ENCODE results near the gene SLCO3A1.

The SLCO3A1 gene

DNA sequence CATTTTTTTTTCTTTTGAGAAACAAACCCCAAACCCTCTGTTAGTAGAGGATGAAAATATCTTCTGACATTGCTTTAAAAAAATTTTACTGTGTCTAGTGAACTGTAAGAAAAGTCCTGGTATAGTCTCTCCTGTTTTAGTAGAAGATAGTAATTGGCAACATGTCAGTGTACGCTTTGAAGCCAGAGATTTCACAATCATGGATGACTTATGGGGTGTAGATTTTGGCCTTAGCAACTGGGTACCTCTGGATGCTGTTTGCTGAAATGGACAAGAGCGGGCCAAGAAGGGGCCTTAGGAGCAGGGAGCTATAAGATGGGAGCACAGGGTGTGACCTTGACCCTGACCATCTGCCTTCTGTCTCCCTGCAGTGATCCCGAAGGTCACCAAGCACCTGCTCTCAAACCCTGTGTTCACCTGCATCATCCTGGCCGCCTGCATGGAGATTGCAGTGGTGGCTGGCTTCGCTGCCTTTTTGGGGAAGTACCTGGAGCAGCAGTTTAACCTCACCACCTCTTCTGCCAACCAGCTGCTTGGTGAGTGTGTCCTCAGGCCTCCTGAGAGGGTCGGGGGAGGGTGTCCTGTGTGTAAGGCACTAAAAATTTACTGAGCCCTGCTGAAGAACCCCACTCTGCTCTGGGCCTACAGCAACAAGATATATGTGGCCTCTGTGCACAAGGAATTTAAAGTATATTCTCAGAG, 266.7 kb downstream of the SLCO3A1 start:
- POLR2A ChIA-PET, result no interaction called here
- CTCF ChIA-PET, result interaction anchor here (1.1 kb wide), 1 partner anchor 29 kb away, joined by 5 read pairs; no protein-coding TSS in a partner anchor
- peaks cover 6% of the 10 kb centered on the region for H3K4me1 ChIP-seq (ENCODE audit: control insufficient read depth, insufficient read depth, low read length)
- TF ChIP-seq ZNF707 (tag by site-specific recombination; IDR thresholded peaks at IDR 0.05), result no peak
- no peaks in the 10 kb centered on the region for H3K9me3 ChIP-seq (ENCODE audit: control insufficient read depth, insufficient read depth, low read depth, low read length)
- no peaks in the 10 kb centered on the region for H3K36me3 ChIP-seq (ENCODE audit: control insufficient read depth in 2 of 2, insufficient read depth in 1 of 2, low read length in 2 of 2)
- H3K4me3 ChIP-seq (ENCODE audit: low read depth, low read length), result no peak overlapping the region
- H3K27ac ChIP-seq (ENCODE audit: extremely low read depth, low read depth, low read length), result no peak overlapping the region

DNA sequence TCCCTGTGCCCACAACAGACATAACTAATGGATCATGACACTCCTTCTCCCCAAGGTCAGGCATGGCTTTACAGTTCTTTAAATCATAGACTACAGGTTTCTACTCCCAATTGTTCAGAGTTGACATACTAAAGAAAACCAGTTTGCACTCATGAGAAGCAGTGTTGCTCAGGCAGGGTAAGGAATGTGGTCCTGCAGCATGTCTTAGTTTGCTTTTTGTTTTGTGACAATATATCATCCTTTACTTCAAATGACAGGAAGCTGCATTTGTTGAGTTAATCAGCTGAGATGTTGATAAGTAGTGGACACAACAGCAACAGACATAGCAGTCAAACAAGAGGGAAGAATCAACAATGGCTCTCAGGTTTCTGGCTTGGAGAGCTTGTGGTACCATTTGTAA, 267.5 kb downstream of the SLCO3A1 start:
- POLR2A ChIA-PET, result no interaction called here
- TF ChIP-seq ZNF555 (tag by site-specific recombination; conservative IDR thresholded peaks at IDR 0.05), result no peak
- TF ChIP-seq ZBTB8A (tag by site-specific recombination; IDR thresholded peaks at IDR 0.05), result no peak
- no peak for TF ChIP-seq ZNF830 (tag by site-specific recombination; IDR thresholded peaks at IDR 0.05; ENCODE audit: low read depth)
- TF ChIP-seq ZNF530 (tag by site-specific recombination; IDR thresholded peaks at IDR 0.05; ENCODE audit: low read depth), result no peak
- TF ChIP-seq ZNF621 (tag by site-specific recombination; IDR thresholded peaks at IDR 0.05), result no peak
- TF ChIP-seq SP3 (tag by site-specific recombination; IDR thresholded peaks at IDR 0.05), result no peak
- TF ChIP-seq ZNF529 (tag by site-specific recombination; IDR thresholded peaks at IDR 0.05; ENCODE audit: insufficient replicate concordance), result no peak
- TF ChIP-seq ZBTB21 (tag by site-specific recombination; IDR thresholded peaks at IDR 0.05), result no peak
- no peak for TF ChIP-seq ZNF48 (tag by site-specific recombination; IDR thresholded peaks at IDR 0.05)
- no peak for TF ChIP-seq ZNF654 (tag by site-specific recombination; IDR thresholded peaks at IDR 0.05; ENCODE audit: low read depth)
- no peak for TF ChIP-seq ZNF302 (tag by site-specific recombination; IDR thresholded peaks at IDR 0.05; ENCODE audit: low read depth)
- no peak for TF ChIP-seq ZBTB1 (tag by site-specific recombination; IDR thresholded peaks at IDR 0.05)
- TF ChIP-seq, protein P1, sequence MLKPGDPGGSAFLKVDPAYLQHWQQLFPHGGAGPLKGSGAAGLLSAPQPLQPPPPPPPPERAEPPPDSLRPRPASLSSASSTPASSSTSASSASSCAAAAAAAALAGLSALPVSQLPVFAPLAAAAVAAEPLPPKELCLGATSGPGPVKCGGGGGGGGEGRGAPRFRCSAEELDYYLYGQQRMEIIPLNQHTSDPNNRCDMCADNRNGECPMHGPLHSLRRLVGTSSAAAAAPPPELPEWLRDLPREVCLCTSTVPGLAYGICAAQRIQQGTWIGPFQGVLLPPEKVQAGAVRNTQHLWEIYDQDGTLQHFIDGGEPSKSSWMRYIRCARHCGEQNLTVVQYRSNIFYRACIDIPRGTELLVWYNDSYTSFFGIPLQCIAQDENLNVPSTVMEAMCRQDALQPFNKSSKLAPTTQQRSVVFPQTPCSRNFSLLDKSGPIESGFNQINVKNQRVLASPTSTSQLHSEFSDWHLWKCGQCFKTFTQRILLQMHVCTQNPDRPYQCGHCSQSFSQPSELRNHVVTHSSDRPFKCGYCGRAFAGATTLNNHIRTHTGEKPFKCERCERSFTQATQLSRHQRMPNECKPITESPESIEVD (tag by site-specific recombination; IDR thresholded peaks at IDR 0.05), result no peak
- TF ChIP-seq, protein P2, sequence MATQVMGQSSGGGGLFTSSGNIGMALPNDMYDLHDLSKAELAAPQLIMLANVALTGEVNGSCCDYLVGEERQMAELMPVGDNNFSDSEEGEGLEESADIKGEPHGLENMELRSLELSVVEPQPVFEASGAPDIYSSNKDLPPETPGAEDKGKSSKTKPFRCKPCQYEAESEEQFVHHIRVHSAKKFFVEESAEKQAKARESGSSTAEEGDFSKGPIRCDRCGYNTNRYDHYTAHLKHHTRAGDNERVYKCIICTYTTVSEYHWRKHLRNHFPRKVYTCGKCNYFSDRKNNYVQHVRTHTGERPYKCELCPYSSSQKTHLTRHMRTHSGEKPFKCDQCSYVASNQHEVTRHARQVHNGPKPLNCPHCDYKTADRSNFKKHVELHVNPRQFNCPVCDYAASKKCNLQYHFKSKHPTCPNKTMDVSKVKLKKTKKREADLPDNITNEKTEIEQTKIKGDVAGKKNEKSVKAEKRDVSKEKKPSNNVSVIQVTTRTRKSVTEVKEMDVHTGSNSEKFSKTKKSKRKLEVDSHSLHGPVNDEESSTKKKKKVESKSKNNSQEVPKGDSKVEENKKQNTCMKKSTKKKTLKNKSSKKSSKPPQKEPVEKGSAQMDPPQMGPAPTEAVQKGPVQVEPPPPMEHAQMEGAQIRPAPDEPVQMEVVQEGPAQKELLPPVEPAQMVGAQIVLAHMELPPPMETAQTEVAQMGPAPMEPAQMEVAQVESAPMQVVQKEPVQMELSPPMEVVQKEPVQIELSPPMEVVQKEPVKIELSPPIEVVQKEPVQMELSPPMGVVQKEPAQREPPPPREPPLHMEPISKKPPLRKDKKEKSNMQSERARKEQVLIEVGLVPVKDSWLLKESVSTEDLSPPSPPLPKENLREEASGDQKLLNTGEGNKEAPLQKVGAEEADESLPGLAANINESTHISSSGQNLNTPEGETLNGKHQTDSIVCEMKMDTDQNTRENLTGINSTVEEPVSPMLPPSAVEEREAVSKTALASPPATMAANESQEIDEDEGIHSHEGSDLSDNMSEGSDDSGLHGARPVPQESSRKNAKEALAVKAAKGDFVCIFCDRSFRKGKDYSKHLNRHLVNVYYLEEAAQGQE (tag by site-specific recombination; IDR thresholded peaks at IDR 0.05), result no peak
- TF ChIP-seq ZNF132 (tag by site-specific recombination; IDR thresholded peaks at IDR 0.05; ENCODE audit: borderline replicate concordance), result no peak
- TF ChIP-seq ZNF768 (tag by site-specific recombination; IDR thresholded peaks at IDR 0.05), result no peak
- TF ChIP-seq ZNF785 (tag by site-specific recombination; IDR thresholded peaks at IDR 0.05), result no peak
- no peak for TF ChIP-seq ZNF121 (tag by site-specific recombination; IDR thresholded peaks at IDR 0.05)
- TF ChIP-seq, protein P3, sequence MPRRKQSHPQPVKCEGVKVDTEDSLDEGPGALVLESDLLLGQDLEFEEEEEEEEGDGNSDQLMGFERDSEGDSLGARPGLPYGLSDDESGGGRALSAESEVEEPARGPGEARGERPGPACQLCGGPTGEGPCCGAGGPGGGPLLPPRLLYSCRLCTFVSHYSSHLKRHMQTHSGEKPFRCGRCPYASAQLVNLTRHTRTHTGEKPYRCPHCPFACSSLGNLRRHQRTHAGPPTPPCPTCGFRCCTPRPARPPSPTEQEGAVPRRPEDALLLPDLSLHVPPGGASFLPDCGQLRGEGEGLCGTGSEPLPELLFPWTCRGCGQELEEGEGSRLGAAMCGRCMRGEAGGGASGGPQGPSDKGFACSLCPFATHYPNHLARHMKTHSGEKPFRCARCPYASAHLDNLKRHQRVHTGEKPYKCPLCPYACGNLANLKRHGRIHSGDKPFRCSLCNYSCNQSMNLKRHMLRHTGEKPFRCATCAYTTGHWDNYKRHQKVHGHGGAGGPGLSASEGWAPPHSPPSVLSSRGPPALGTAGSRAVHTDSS (tag by site-specific recombination; IDR thresholded peaks at IDR 0.05), result no peak
- Histone ChIP-seq H3K27ac (ENCODE audit: extremely low read depth, low read depth, low read length) (no peak overlapping the region), H3K36me3 (ENCODE audit: control insufficient read depth in 2 of 2, insufficient read depth in 1 of 2, low read length in 2 of 2) (no peaks in the 10 kb centered on the region), H3K4me3 (ENCODE audit: low read depth, low read length) (no peak overlapping the region), H3K9me3 (ENCODE audit: control insufficient read depth, insufficient read depth, low read depth, low read length) (no peaks in the 10 kb centered on the region), H3K4me1 (ENCODE audit: control insufficient read depth, insufficient read depth, low read length) (peaks cover 6% of the 10 kb centered on the region)
- CTCF ChIA-PET, result interaction anchor here (1.1 kb wide), 1 partner anchor 30 kb away, joined by 5 read pairs; no protein-coding TSS in a partner anchor
